ENCODE data around the gene PSAP.

PSAP gene

GRCh38 chr10:71810048-71810750 lies 40.9 kb downstream of the PSAP start:
- no peak overlapping the region for H2BK12ac ChIP-seq (ENCODE audit: low read length in 2 of 2)

GRCh38 chr10:71809628-71810027 lies 41.4 kb downstream of the PSAP start:
- no peak overlapping the region for H4K8ac ChIP-seq (ENCODE audit: low read length)
- peaks cover 12 to 22% of the 10 kb centered on the region in 2 experiments for H3K27me3 ChIP-seq (ENCODE audit: control insufficient read depth in 1 of 2, insufficient read depth in 1 of 2, low read length in 2 of 2)
- no peak overlapping the region for H3K14ac ChIP-seq (ENCODE audit: low read length in 2 of 2)
- no peak overlapping the region for H2BK15ac ChIP-seq (ENCODE audit: low read depth, poor library complexity, severe bottlenecking)
- H3K23ac ChIP-seq (ENCODE audit: low read length in 2 of 2) = no peak overlapping the region
- H3K9me3 ChIP-seq (ENCODE audit: control insufficient read depth, low read length) = no peaks in the 10 kb centered on the region
- H3K79me1 ChIP-seq (replicated peaks; ENCODE audit: low read length, poor library complexity, severe bottlenecking) = no peaks in the 10 kb centered on the region
- H2AK5ac ChIP-seq (ENCODE audit: low read length, severe bottlenecking) = no peak overlapping the region
- no peak overlapping the region for H2BK120ac ChIP-seq (ENCODE audit: low read depth, low read length)
- no peak overlapping the region for H3K18ac ChIP-seq (ENCODE audit: low read depth in 1 of 2, low read length in 2 of 2)
- no peak overlapping the region for H2BK12ac ChIP-seq (ENCODE audit: low read length in 2 of 2)
- peaks cover 26 to 30% of the 10 kb centered on the region in 2 experiments for H3K36me3 ChIP-seq (ENCODE audit: control insufficient read depth in 1 of 2, insufficient read depth in 2 of 2, low read depth in 1 of 2, low read length in 2 of 2)
- no peak overlapping the region for H3K4me2 ChIP-seq (ENCODE audit: low read length, poor library complexity, severe bottlenecking)
- H2AFZ ChIP-seq (ENCODE audit: low read depth, low read length) = no peak overlapping the region
- H3K27ac ChIP-seq (ENCODE audit: low read length, poor library complexity, severe bottlenecking) = no peak overlapping the region
- H3K9ac ChIP-seq (ENCODE audit: low read length) = no peak overlapping the region
- H3K4ac ChIP-seq (ENCODE audit: low read depth in 1 of 2, low read length in 2 of 2) = no peak overlapping the region
- no peak overlapping the region for H3K4me3 ChIP-seq (ENCODE audit: insufficient read depth in 1 of 2, low read depth in 1 of 2, low read length in 2 of 2)
- H3K4me1 ChIP-seq (ENCODE audit: control insufficient read depth, insufficient read depth, low read depth, low read length) = peaks cover 3% of the 10 kb centered on the region
- H2BK5ac ChIP-seq (ENCODE audit: low read depth, low read length, poor library complexity, severe bottlenecking) = no peak overlapping the region
- no peak overlapping the region for H4K91ac ChIP-seq (ENCODE audit: low read length)
- WGBS = 96% methylated on average over 25 of the region's 25 CpGs
- no peak for DNase-seq

More at GRCh38 chr10:71810048-71810750, 40.9 kb downstream of the PSAP start:
- H3K27me3 ChIP-seq (ENCODE audit: control insufficient read depth in 1 of 2, insufficient read depth in 1 of 2, low read length in 2 of 2) = peaks cover 9 to 19% of the 10 kb centered on the region in 2 experiments
- H3K4me3 ChIP-seq (ENCODE audit: insufficient read depth in 1 of 2, low read depth in 1 of 2, low read length in 2 of 2) = no peak overlapping the region
- no peak overlapping the region for H2AK5ac ChIP-seq (ENCODE audit: low read length, severe bottlenecking)
- peaks cover 32 to 35% of the 10 kb centered on the region in 2 experiments for H3K36me3 ChIP-seq (ENCODE audit: control insufficient read depth in 1 of 2, insufficient read depth in 2 of 2, low read depth in 1 of 2, low read length in 2 of 2)
- no peaks in the 10 kb centered on the region for H3K79me1 ChIP-seq (replicated peaks; ENCODE audit: low read length, poor library complexity, severe bottlenecking)
- no peak overlapping the region for H3K23ac ChIP-seq (ENCODE audit: low read length in 2 of 2)
- no peak overlapping the region for H2BK15ac ChIP-seq (ENCODE audit: low read depth, poor library complexity, severe bottlenecking)
- H2BK120ac ChIP-seq (ENCODE audit: low read depth, low read length) = no peak overlapping the region
- peak overlapping the region in 1 of 2 experiments; percentile 18 for H3K14ac ChIP-seq (ENCODE audit: low read length in 2 of 2)
- H3K9ac ChIP-seq (ENCODE audit: low read length) = no peak overlapping the region
- no peak overlapping the region for H2BK5ac ChIP-seq (ENCODE audit: low read depth, low read length, poor library complexity, severe bottlenecking)
- no peak overlapping the region for H3K4me2 ChIP-seq (ENCODE audit: low read length, poor library complexity, severe bottlenecking)
- no peak for DNase-seq
- H3K27ac ChIP-seq (ENCODE audit: low read length, poor library complexity, severe bottlenecking) = no peak overlapping the region
- no peaks in the 10 kb centered on the region for H3K9me3 ChIP-seq (ENCODE audit: control insufficient read depth, low read length)
- no peak overlapping the region for H4K8ac ChIP-seq (ENCODE audit: low read length)
- peaks cover 3% of the 10 kb centered on the region for H3K4me1 ChIP-seq (ENCODE audit: control insufficient read depth, insufficient read depth, low read depth, low read length)
- WGBS = 95% methylated on average over 11 of the region's 13 CpGs
- H3K4ac ChIP-seq (ENCODE audit: low read depth in 1 of 2, low read length in 2 of 2) = no peak overlapping the region
- H2AFZ ChIP-seq (ENCODE audit: low read depth, low read length) = no peak overlapping the region
- H3K18ac ChIP-seq (ENCODE audit: low read depth in 1 of 2, low read length in 2 of 2) = no peak overlapping the region
- no peak overlapping the region for H4K91ac ChIP-seq (ENCODE audit: low read length)

DNA sequence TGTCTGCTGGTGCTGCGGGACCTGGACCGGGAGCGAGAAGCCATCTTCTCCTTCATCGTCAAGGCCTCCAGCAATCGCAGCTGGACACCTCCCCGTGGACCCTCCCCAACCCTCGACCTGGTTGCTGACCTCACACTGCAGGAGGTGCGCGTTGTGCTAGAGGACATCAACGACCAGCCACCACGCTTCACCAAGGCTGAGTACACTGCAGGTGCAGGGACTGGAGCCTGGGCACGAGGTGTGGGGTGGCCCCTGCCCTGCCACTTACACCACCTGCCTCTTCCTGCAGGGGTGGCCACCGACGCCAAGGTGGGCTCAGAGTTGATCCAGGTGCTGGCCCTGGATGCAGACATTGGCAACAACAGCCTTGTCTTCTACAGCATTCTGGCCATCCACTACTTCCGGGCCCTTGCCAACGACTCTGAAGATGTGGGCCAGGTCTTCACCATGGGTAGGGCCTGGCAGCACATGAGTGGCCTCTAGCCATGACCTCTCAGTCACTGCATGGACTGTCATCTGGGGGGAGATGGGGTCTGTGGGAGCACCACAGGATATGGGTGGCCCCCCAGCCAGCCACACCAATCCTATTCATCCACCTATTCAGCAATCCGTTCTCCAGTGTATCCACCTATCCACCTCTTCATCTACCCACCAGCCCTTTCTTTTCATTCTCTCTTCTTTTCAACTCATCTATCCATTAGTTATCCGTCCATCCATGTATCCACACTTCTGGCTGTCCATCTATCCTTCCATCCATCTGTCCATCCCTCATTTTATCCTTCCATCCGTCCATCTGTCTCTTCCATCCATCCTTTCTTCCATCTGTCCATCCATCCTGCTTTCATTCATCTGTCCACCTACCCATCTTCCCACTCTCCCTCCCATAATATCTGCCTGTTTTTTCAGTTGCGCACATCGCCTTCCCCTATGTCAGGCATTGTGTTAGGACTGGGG lies 43.2 kb downstream of the PSAP start:
- Histone ChIP-seq H2AK5ac (ENCODE audit: low read length, severe bottlenecking) (no peak overlapping the region), H3K9ac (ENCODE audit: low read length) (no peak overlapping the region), H2BK5ac (ENCODE audit: low read depth, low read length, poor library complexity, severe bottlenecking) (no peak overlapping the region), H3K27me3 (ENCODE audit: control insufficient read depth in 1 of 2, insufficient read depth in 1 of 2, low read length in 2 of 2) (peaks cover 17 to 32% of the 10 kb centered on the region in 2 experiments), H2BK12ac (ENCODE audit: low read length in 2 of 2) (no peak overlapping the region), H3K18ac (ENCODE audit: low read depth in 1 of 2, low read length in 2 of 2) (no peak overlapping the region), H3K14ac (ENCODE audit: low read length in 2 of 2) (peak overlapping the region in 1 of 2 experiments; percentile 53), H3K4ac (ENCODE audit: low read depth in 1 of 2, low read length in 2 of 2) (no peak overlapping the region), H3K23ac (ENCODE audit: low read length in 2 of 2) (no peak overlapping the region), H3K79me1 (replicated peaks; ENCODE audit: low read length, poor library complexity, severe bottlenecking) (no peaks in the 10 kb centered on the region), H2BK15ac (ENCODE audit: low read depth, poor library complexity, severe bottlenecking) (no peak overlapping the region), H2AFZ (ENCODE audit: low read depth, low read length) (no peak overlapping the region), H3K4me3 (ENCODE audit: insufficient read depth in 1 of 2, low read depth in 1 of 2, low read length in 2 of 2) (no peak overlapping the region), H3K36me3 (ENCODE audit: control insufficient read depth in 1 of 2, insufficient read depth in 2 of 2, low read depth in 1 of 2, low read length in 2 of 2) (peaks cover 14% of the 10 kb centered on the region in 2 experiments), H3K9me3 (ENCODE audit: control insufficient read depth, low read length) (no peaks in the 10 kb centered on the region), H3K4me1 (ENCODE audit: control insufficient read depth, insufficient read depth, low read depth, low read length) (peaks cover 3% of the 10 kb centered on the region), H4K8ac (ENCODE audit: low read length) (no peak overlapping the region), H2BK120ac (ENCODE audit: low read depth, low read length) (no peak overlapping the region), H3K27ac (ENCODE audit: low read length, poor library complexity, severe bottlenecking) (no peak overlapping the region), H4K91ac (ENCODE audit: low read length) (no peak overlapping the region), H3K4me2 (ENCODE audit: low read length, poor library complexity, severe bottlenecking) (no peak overlapping the region)
- WGBS = 92% methylated on average over 21 of the region's 21 CpGs
- DNase-seq = no peak

Data from mesenchymal stem cell (in vitro differentiated cells and primary cell).